Coronary artery (tissue), 2 donors: ENCODE measurements around the gene MAGI1.

ENCODE experiments used
- DNase-seq: peaks from one replicate; pipeline ENCODE4 v3.0.0-alpha.2; 2017; ENCODE audit warnings: low spot score
- H3K27ac ChIP-seq, 2 donors: fragments of 200-600 bp; sonication (generic); one replicate each; pipeline ENCODE4 v1.5.1; 2016 to 2019
- H3K4me3 ChIP-seq: fragments of 200-600 bp; sonication (generic); 2 replicates; pipeline ENCODE4 v1.5.1; 2016; ENCODE audit warnings: mild to moderate bottlenecking, moderate library complexity
- CTCF ChIP-seq: fragments of 200-600 bp; sonication (generic); IDR thresholded peaks from one replicate; pipeline ENCODE4 v1.5.1; 2019; ENCODE audit warnings: antibody characterized with exemption

Gene MAGI1

GRCh38 chr3:65706776-65707568, 331.7 kb downstream of the MAGI1 start:
- no peak for DNase-seq
- Histone ChIP-seq H3K4me3 (no peak overlapping the region), H3K27ac (no peak overlapping the region)
- TF ChIP-seq CTCF = no peak

DNA sequence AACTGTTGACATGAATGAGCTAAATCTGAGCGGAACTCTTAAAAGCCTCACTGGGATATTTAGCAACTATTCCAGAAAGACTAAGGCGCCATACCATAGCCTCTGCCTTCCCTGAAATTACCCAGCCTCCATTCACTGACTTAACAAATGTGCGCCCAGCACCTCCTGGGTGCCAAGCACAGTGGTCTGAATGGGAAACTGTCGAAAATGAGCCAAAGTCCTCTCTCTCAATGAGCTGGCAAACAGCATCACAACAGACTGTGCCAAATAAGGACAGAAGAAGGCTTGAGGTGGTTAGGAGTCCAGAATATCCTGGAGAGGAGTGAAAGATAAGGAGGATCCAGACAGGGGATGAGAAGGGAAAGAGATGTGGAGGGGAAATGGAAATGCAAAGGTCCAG, 332.4 kb downstream of the MAGI1 start:
- DNase-seq = no peak
- Histone ChIP-seq H3K4me3 (no peak overlapping the region), H3K27ac (no peak overlapping the region)
- TF ChIP-seq CTCF = no peak

DNA sequence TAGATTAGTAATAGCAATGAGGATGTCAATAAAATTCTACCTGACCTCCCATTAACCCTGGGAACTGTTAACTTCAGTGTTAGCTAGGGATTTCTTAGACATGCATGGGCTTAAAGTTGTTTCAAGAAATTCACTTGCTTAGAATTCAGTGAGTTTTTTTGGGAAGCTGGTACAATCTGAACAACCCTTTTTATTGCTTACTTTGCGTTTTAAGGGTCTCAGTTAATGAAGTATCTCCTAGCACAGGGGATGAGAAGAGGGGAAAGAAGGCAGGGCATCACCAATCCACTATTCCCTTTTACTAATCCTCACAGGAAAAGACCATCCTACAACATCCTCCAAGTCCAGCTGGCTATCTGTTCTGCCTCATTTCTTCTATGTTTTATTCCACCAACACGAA, 334.9 kb downstream of the MAGI1 start:
- H3K27ac ChIP-seq = no peak overlapping the region
- no peak overlapping the region for H3K4me3 ChIP-seq
- DNase-seq = no peak
- no peak for TF ChIP-seq CTCF

GRCh38 chr3:65703026-65703425, 335.7 kb downstream of the MAGI1 start:
- Histone ChIP-seq H3K27ac (no peak overlapping the region), H3K4me3 (no peak overlapping the region)
- no peak for TF ChIP-seq CTCF
- no peak for DNase-seq

- no peak for DNase-seq
- H3K4me3 ChIP-seq = no peak overlapping the region
Measured at GRCh38 chr3:65702202-65702601, 336.5 kb downstream of the MAGI1 start.

DNA sequence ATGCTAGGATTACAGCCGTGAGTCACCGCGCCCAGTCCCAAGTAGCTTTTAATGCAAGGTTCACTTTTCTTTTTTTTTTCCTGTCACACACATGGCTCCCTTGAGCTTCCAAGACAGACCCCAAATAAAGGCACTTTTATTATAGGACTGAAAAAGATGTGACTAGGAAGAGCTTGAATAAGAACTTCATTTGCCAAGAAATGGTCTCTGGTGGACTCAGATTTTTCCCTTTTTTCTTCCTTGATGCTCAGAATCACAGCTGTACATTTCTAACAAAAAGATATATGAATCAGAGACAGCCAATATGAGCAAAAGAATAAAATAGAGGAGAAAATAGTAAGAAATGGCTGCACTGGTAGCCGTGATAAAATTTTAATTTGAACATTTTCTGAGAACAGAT, 337.2 kb downstream of the MAGI1 start:
- no peak overlapping the region for H3K4me3 ChIP-seq
- DNase-seq = no peak
- no peak for TF ChIP-seq CTCF
- H3K27ac ChIP-seq = no peak overlapping the region

More at GRCh38 chr3:65702202-65702601, 336.5 kb downstream of the MAGI1 start:
- no peak for TF ChIP-seq CTCF
- H3K27ac ChIP-seq = no peak overlapping the region

GRCh38 chr3:65689436-65689835, 349.3 kb downstream of the MAGI1 start:
- DNase-seq = no peak
- Histone ChIP-seq H3K4me3 (no peak overlapping the region), H3K27ac (no peak overlapping the region)
- TF ChIP-seq CTCF = no peak
